GM21515 (cell line): ENCODE measurements around the gene CNOT2.
"Not testable (repeated sequence)": the region's sequence is repeated elsewhere in the genome, so short reads cannot be mapped to it uniquely, and the experiment has no call there.

Experiments
- ATAC-seq: cut with Tn5 transposase; IDR thresholded peaks from one replicate; pipeline ENCODE4 v1.9.1; 2021; ENCODE audit not compliant: unreplicated experiment

Gene CNOT2

DNA sequence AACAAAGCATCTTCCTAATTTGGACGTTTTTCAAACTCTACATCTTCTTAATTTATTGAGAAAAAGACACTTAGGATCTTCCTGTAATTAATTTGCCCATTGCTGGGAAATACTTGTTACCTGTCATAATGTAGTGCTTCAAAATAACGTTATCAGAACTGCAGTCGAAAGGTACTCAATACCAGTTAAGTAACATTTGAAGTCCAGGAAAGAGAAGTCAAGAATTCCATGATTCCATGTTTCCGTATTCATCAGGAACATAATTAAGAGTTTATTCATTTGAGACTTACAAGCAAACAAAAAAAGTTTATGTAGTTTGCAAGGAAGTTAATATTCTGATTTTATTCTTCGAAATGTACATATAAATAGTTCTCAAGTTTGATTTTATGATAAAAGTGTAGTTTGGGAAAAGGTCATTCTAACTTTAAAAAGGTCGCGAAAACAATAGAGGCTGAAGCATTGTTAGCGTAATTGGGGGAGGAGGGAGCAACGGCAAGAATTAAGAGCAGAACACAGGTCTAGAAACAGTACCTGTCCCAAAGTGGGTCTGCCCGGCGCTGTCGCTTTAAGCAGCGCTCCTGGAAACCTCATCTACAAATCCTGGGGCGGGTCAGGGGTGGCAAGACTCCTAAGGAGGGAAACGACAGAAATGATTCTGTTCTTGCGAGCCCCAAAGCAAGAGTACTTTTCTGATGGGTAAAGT, 121.6 kb downstream of the CNOT2 start:
- no peak for ATAC-seq

DNA sequence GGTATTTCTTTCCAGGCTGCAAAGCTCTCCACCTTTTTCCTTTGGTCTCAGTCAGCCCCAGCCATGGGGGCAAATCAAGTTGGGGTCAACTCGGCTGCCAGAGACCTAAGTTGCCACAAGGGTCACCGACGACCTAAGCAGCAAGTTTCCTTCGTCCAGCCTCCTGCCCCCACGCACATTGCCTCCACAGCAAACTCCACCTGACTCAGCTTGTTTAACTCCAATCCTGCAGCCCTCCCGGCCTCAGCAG, 122.1 kb downstream of the CNOT2 start:
- ATAC-seq = no peak

DNA sequence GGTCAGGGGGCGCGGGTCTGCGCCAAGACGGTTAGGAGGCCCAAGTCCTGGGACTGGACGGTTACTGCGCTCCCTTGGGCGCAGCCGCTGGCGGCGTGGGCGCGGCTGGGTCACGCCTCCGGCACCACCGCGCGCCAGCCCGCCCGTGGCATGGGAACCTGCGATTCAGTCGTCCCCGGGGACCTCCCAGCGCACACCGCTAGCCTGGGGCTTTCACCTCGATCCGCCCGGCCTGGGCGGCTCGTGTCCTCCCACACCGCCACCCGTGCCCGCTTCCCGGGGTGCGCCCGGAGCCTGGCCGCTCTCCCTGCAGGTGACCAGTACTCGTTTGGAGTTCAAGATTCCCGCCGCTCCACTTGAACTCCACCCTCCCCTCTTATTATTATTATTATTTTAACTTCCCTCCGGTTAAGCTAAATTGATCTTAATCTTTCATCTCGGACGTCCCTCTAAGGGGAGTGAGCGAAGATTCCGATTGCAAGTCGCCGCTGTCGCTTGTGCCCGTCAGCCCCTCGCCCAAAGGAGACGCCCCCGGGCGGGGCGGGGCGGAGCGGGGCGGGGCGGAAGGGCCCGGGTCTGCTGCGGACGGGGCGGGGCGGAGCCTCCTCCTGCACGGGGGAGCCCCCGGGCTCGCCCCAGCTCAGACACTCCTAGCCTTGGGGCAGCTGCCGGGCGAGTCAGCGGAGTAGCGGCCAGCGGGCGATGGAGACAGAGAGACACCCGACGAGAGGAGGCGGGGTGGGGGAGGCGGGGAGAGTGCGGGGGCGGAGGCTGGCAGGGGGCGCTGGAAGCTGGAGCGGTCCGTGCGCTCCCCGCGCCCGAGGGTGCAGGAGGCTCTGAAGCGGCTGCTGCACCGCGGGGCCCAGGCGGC, 122.7 kb downstream of the CNOT2 start, which contains the start of gene KCNMB4:
TSS of gene KCNMB4 (plus strand) at position 643 of the 871 bp plus-strand sequence. CDS start 445 bp downstream, outside the sequence.
- peak; percentile 76 for ATAC-seq

DNA sequence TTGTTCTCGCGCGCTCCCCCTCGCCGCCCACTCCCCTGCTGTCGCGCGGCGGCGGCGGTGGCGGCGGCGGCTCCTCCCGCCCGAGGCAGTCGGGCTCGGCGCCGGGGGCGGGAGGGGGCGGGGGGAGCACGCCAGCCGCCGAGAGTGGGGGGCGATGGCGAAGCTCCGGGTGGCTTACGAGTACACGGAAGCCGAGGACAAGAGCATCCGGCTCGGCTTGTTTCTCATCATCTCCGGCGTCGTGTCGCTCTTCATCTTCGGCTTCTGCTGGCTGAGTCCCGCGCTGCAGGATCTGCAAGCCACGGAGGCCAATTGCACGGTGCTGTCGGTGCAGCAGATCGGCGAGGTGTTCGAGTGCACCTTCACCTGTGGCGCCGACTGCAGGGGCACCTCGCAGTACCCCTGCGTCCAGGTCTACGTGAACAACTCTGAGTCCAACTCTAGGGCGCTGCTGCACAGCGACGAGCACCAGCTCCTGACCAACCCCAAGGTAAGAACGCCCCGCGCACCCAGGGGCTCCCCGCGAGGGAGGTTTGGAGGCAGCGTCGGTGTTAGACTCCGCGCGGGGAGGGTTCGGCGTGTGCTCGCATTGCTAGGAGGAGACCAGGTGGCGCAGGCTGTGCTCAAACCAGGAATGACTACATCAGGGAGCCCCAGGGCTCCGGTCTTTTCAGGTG, 123.5 kb downstream of the CNOT2 start:
- peak; percentile 43 for ATAC-seq

DNA sequence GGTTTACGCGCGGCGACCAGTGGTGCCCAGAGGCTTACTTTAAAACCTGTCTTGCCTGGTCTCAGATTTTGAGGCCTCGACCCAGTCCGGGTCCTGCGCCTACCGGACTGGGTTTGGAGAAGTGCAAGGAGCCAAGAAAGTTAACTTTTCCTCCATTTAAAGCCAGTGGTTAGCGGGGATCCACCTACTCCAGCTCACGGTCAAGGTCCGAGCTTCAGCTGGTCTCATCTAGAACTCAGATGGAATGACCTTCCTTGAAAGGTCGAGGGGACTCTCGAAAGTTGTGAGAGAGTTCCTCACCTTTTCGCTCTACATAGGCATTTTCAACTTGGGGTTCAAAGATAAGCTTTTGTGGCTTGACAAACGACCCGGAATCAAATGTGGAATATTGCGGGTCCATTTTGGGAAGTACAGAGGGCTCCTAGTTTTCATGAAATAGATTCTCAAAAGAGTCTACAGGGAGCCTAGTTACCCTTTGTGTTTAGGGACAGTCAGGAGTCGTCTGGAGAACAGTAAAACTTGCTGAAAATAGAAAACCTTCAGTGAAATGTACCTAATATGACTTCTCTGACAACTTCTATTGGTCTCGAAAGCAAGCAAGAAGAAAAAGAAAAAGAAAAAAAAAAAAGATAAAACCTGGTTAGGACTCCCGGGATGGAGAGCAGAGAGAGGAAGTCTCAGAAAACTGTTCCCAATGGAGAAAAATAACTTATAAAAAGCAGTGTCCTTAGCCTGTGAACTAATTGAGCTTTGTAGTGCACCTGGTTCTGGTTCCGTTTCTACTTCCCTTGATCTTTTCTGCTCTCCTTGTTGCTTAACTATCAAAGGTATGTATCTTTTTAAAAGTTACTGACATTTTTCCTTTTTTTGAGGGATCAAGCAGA, 124.3 kb downstream of the CNOT2 start:
- ATAC-seq = no peak

DNA sequence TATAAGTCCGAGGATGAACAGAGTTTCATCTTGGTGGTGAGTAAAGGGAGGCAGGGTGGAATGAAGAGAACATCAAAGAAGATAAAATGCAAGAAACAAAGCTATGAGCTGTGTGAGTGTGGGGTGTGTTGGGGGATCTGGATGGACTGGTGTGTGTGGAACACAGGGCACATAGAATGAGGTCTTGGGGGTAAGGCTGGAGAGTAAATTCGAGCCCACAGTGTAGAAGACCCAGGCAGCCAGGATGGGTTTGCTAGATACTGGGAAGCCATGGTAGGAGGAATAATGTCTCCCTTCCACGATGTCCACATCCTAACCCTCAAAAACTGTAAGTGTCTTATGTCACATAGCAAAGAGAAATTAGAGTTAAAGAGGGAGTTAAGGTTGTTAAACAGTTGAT, 129.6 kb downstream of the CNOT2 start:
- no peak for ATAC-seq

DNA sequence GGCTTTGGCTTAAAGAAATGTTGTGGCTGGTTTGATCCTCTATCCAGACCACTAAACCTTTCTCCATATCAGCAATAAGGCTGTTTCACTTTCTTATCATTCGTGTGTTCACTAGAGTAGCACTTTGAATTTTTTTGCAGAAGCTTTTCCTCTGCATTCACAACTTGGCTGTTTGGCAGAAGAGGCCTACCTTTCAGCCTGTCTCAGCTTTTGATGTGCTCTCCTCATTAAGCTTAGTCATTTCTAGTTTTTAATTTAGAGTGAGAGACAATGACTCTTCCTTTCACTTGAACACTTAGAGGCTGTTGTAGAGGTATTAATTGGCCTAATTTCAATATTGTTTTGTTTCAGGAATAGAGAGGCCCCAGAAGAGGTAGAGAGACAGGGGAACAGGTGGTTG, 136.6 kb downstream of the CNOT2 start:
- ATAC-seq = no peak

DNA sequence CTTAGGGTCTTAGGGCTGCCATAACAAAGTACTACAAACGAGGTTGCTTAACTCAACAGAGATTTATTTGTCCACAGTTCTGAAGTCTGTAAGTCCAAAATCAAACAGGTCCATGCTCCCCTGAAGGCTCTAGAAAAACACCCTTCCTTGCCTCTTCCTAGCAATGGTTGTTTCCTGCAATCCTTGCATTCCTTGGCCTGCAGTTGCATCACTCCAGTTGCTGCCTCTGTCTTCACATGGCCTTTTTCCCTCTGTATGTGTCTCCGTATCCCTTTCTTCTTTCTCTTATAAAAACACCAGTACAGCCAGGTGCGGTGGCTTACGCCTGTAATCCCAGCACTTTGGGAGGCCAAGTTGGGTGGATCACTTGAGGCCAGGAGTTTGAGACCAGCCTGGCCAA, 140.3 kb downstream of the CNOT2 start:
- no peak for ATAC-seq

DNA sequence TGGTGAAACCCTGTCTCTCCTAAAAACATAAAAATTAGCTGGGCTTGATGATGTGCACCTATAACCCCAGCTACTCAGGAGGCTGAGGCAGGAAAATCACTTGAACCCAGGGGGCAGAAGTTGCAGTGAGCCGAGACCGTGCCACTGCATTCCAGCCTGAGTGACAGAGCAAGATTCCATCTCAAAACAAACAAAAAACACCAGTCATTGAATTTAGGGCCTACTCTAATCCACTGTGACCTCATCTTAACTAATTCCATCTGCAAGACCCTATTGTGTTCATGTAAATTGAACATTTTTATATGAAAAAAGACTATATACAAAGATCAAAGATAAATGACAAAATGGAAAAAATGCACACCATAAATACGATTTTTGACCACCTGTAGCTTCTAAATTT, 140.7 kb downstream of the CNOT2 start:
- ATAC-seq = no peak

DNA sequence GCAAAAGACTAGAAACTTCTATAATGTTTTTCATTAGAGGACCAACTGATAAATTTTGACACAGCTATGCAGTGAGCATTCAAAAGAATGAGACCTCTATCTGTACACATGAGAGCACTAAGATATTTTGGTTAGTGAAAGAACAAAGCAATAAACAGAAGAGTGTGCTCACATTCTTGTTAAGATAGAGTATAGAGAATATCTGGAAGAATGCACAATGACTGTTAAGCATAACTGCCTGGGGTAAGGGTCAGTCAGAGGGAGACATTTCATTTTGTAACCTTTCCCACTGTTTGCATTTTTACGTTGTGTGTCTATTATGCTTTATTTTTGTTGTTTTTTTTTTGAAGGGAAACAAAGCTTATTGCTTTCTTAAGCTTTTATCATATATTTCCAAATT, 143.5 kb downstream of the CNOT2 start:
- no peak for ATAC-seq

DNA sequence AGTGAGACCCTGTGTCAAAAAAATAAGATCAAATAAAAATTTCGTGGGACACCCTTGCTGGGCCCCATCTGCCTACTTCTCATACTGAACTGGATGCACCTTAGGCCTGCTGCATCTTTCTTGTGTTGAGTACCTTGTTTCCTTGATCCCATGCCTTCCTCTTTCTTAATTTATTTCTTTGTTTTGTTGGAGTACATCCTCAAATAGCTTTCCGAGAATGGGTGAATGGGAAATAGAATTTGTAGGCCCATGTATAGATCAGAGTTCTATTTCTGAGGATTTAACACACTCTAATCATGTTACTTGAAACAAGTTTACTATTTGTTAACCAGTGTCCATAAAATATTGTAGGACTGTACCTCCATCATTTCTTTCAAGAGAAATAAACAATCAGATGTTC, 146.4 kb downstream of the CNOT2 start:
- no peak for ATAC-seq

DNA sequence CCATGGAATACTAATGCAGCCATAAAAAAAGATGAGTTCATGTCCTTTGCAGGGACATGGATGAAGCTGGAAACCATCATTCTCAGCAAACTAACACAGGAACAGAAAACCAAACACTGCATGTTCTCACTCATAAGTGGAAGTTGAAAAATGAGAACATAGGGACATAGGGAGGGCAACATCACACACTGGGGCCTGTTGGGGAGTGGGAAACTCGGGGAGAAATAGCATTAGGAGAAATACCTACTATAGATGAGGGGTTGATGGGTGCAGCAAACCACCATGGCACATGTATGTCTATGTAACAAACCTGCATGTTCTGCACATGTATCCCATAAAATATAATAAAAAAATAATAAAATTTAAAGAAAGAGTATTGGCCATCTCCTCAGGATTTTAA, 149.4 kb downstream of the CNOT2 start:
- not testable (repeated sequence) for ATAC-seq

DNA sequence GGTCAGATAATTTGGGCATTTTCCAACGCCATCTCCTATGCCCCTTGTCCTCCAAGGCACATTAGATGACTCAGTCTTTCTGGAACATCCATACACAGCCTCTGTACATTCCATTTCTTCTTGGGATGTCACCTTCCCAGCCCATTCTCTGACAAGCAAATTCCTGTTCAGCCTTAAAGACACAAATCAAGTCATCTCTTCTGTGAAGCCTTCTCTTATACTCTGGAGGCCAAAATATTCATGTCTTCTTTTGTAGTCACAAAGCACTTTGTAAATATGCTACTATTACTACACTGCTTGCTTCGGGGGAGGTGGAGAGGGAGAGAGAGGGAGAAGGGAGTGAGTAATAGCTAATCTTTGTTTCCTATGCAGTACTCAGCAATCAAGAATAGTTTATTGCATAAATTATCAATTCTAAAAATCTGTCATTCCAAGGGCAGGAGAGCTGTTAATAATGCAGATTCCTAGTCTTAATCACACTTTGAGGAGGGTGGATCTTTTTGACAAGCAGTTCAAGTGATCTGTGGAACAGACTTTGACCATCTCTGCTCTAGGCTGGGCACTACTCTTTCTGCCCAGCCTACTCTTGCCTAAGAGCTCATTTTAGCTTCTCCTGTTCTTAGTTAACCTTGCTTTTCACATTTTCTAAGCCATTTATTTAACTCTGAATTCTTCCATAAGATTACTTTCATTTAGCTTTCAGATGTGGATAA, 150.7 kb downstream of the CNOT2 start:
- no peak for ATAC-seq

DNA sequence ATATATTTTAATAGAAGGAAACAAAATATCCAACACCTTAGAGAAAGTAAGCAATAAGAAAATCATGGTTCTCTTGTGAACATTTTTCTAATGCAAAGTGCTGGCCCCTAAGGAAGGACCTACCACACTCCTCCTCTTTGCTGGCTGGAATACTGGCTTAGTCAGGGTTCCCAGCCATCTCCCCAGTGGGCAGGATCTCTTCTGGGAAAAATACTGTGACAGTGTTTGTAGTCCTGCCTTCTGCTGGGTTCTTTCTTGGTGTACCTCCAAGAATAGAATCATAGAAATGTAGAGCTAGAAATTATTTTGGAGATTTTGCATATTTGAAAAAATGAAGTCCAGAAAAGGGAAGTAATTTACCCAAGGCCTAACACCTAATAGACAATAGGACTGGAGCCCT, 154.8 kb downstream of the CNOT2 start:
- ATAC-seq = no peak

DNA sequence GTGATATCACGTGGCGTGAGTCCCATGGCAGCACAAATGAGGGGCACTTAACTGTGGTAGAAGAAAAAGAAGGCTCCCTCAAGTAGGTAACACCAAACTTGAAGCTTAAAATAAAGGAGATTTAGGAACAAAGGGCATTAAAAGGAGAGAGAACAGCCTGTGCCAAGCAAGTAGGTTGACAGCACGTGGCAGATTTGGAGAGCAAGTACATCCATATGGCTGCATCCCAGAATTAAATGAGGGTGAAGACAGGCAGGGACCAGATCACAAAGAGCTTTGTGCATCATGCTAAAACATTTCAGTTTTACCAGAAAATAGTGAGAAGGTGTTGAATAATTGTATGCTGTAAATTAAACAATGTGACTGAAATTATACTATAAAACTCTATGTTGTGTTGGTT, 155.6 kb downstream of the CNOT2 start:
- no peak for ATAC-seq

DNA sequence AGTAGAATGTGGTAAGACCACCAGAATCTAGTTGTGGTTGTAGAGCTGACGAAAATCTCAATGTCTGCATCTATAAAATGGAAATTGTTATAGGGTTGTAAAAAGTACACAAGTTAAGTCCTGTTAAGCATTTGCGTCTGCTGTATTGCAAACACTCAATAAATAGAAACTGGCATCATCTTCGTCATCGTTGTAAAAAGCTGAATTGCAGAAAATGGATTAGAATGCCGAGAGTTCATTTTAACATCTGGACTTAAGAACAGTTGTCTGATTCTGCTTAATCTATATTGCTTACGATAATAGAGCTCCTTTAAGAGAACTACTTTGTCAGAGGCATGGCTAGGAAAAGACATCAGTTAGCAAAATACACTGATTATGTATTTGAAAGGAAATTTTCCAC, 156.1 kb downstream of the CNOT2 start:
- no peak for ATAC-seq

DNA sequence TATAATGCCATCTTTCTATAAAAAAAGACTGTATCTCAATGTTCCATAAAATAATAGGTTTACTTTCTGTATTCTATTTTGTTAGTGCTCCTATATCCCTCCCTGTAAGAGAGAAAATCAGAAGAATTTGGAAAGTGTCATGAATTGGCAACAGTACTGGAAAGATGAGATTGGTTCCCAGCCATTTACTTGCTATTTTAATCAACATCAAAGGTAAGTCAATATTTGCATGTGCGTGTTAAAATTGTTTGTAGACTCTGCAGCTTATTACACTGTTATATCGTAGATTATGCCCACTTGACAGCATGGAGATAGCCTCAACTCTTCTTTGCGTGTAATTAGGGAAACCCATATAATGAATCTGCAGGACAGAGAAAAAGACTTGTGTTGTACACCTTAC, 156.9 kb downstream of the CNOT2 start:
- ATAC-seq = no peak

DNA sequence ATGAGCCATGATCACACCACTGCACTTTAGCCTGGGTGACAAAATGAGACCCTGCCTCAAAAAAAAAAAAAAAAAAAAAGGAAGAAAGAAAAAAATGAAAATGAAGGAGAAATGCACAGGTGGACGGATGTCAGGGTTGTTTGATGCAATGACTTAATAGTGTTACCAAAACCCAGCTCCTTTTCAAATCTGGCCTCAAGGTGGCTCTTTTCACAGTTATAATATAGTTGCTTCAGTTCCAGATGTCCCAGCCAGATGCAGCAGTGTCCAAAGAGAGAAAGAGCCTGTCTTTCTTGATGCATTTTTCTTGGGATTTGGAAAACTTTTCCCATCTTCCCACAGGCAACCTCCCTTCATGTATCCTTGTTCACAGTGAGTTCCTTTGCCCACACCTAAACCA, 159.4 kb downstream of the CNOT2 start:
- ATAC-seq = no peak

DNA sequence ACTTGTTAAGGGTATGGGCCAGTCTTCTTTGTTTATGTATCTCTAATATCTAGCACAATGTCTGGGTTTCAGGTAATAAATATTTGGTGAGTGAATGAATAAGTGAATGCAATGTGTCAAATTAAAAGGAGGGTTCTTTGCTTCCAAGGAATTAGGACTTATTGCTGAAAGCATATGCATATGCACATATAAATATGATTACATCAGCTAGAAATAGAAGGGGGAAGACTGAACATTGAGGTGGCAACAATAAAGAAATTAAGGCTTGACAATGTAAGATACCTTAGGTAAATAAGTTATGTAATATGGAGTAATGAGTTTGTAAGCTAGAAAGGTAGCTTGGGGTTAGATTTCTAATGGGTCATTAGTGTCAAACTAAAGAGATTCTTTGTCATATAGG, 160.6 kb downstream of the CNOT2 start:
- no peak for ATAC-seq
